K562 (cell line): ENCODE results near the gene ST6GALNAC3. TPM values are rescaled to one million over a fixed set of nuclear protein-coding genes. Genes with fewer than 3 reads are reported as not detected.

ENCODE experiments used
- ATF3 ChIP-seq, 2 experiments: fragments of 450-650 bp in 1 of 2; sonication (generic) in 1 of 2; formaldehyde crosslinking in 1 of 2; IDR thresholded peaks in 1 of 2; conservative IDR thresholded peaks in 1 of 2; 2 replicates each; pipeline versions ENCODE4 v1.6.1 to v1.8.1; 2016 to 2023; ENCODE audit warnings: mild to moderate bottlenecking in 2 of 2, moderate library complexity in 2 of 2, inconsistent platforms in 1 of 2, missing genetic modification reagents in 1 of 2
- BHLHE40 ChIP-seq: IDR thresholded peaks from 2 replicates; pipeline ENCODE4 v1.6.1; 2011; ENCODE audit warnings: low read length, improper control_type of control experiment
- ELF1 ChIP-seq: fragments of 200-800 bp; sonication (Bioruptor generic); IDR thresholded peaks from 2 replicates; pipeline ENCODE4 v1.6.1; 2016; ENCODE audit warnings: missing genetic modification characterization, missing compliant biosample characterization
- HEY1 ChIP-seq: fragments of 250-450 bp; sonication (Bioruptor Pico); IDR thresholded peaks from 2 replicates; pipeline ENCODE4 v1.5.0; 2020; ENCODE audit warnings: mild to moderate bottlenecking, moderate library complexity, borderline replicate concordance
- HNRNPLL ChIP-seq: fragments of 200-400 bp; formaldehyde crosslinking; IDR thresholded peaks from 2 replicates; pipeline ENCODE4 v1.6.1; 2017; ENCODE audit warnings: low read length, low read depth, mild to moderate bottlenecking; ENCODE audit not compliant: poor library complexity, severe bottlenecking
- NFXL1 ChIP-seq: fragments of 450-650 bp; formaldehyde crosslinking; IDR thresholded peaks from 2 replicates; pipeline ENCODE4 v1.4.0; 2021; ENCODE audit warnings: mild to moderate bottlenecking
- PHB2 ChIP-seq: fragments of 450-650 bp; IDR thresholded peaks from 2 replicates; pipeline ENCODE4 v1.6.1; 2017; ENCODE audit warnings: low read depth
- RBFOX2 ChIP-seq: fragments of 200-400 bp; formaldehyde crosslinking; IDR thresholded peaks from 2 replicates; pipeline ENCODE4 v1.6.1; 2017; ENCODE audit warnings: low read depth, mild to moderate bottlenecking, low read length, moderate library complexity
- RBM25 ChIP-seq: fragments of 200-400 bp; formaldehyde crosslinking; IDR thresholded peaks from 2 replicates; pipeline ENCODE4 v1.6.1; 2018; ENCODE audit warnings: low read length, low read depth, moderate library complexity; ENCODE audit not compliant: severe bottlenecking
- SETDB1 ChIP-seq: IDR thresholded peaks from one replicate; pipeline ENCODE4 v1.6.1; 2012; ENCODE audit warnings: low read length, control low read depth, inconsistent platforms
- SMC3 ChIP-seq: conservative IDR thresholded peaks from 2 replicates; pipeline ENCODE4 v1.6.1; 2011; ENCODE audit warnings: low read depth, low read length, improper control_type of control experiment; ENCODE audit not compliant: insufficient read depth
- STAG1 ChIP-seq: sonication (generic); formaldehyde crosslinking; IDR thresholded peaks from 2 replicates; pipeline ENCODE4 v1.5.0; 2020; ENCODE audit warnings: missing genetic modification reagents, borderline replicate concordance
- YY1 ChIP-seq, 3 experiments: IDR thresholded peaks; 2 replicates each; pipeline ENCODE4 v1.6.1; 2011; ENCODE audit warnings: low read length in 2 of 3, mild to moderate bottlenecking in 2 of 3, moderate library complexity in 2 of 3, borderline replicate concordance in 1 of 3, control low read depth in 1 of 3, low read depth in 1 of 3; ENCODE audit not compliant: insufficient read depth in 3 of 3, insufficient replicate concordance in 2 of 3, control insufficient read depth in 1 of 3, insufficient read length in 1 of 3; ENCODE audit errors: extremely low read depth in 1 of 3
- ZNF165 ChIP-seq: fragments of 250-450 bp; sonication (Bioruptor Pico); IDR thresholded peaks from 2 replicates; pipeline ENCODE4 v1.4.0; 2020; ENCODE audit warnings: borderline replicate concordance
- ZNF592 ChIP-seq: fragments of 450-650 bp; IDR thresholded peaks from 2 replicates; pipeline ENCODE4 v1.6.1; 2017; ENCODE audit warnings: antibody characterized with exemption, mild to moderate bottlenecking
- polyA plus RNA-seq, 8 experiments: library from polyadenylated mRNA; depleted of rRNA in 4 of 8; stranded (reverse) in 5 of 8; unstranded in 3 of 8; fragments of >200 nt; fragmentation: Nextera tagmentation in 2 of 8; fragmentation: Illumina TruSeq in 1 of 8; extraction: Ambion mirVana in 2 of 8; extraction: Trizol in 1 of 8; gene quantifications; 2 replicates each; pipeline versions ENCODE4 v1.2.1 to v1.2.3, GENCODE V29; 2011 to 2014; ENCODE audit warnings: inconsistent platforms in 1 of 8, missing spikeins in 1 of 8
- total RNA-seq, 7 experiments: library from RNA; depleted of rRNA in 6 of 7; stranded (reverse); fragments of >200 nt in 6 of 7; fragmentation: Illumina TruSeq in 2 of 7; extraction: Trizol in 2 of 7; gene quantifications; 2 replicates each; pipeline versions ENCODE4 v1.2.1 to v1.2.3, GENCODE V29; 2011 to 2021; ENCODE audit warnings: low replicate concordance in 1 of 7
- TF ChIP-seq, protein P1 (sequence below), 2 experiments: IDR thresholded peaks; 2 replicates each; pipeline ENCODE4 v1.6.1; 2012; ENCODE audit warnings: improper control_type of control experiment in 2 of 2, low read depth in 2 of 2, low read length in 2 of 2, borderline replicate concordance in 1 of 2
- TF ChIP-seq, protein P2 (sequence below): sonication (generic); formaldehyde crosslinking; IDR thresholded peaks from 2 replicates; pipeline ENCODE4 v1.5.0; 2020; ENCODE audit warnings: missing genetic modification reagents

The ST6GALNAC3 gene
- total and polyA plus RNA-seq, 9 of the 15 experiments (the other 6 are each of a cell fraction or from before 2014, with no cell fraction given) = 0.04 to 0.29 (median 0.18) TPM; not detected in 6

GRCh38 chr1:76154206-76154956, 79.8 kb downstream of the ST6GALNAC3 start (continued):
- TF ChIP-seq PHB2 (no peak), ZNF592 (no peak), HNRNPLL (no peak), YY1 (IDR thresholded peaks at IDR 0.05; ENCODE audit: borderline replicate concordance in 1 of 3, control insufficient read depth in 1 of 3, extremely low read depth in 1 of 3, insufficient read depth in 3 of 3, insufficient read length in 1 of 3, insufficient replicate concordance in 2 of 3, low read depth in 1 of 3, low read length in 2 of 3) (no peak), RBM25 (no peak), ELF1 (peak; percentile 85), STAG1 (CRISPR knock-in tag) (peak; percentile 45; the same call in 1 of the 2 replicates), BHLHE40 (no peak), SMC3 (peak; percentile 85), HEY1 (CRISPR knock-in tag) (no peak), NFXL1 (CRISPR knock-in tag) (no peak), ATF3 (IDR thresholded peaks at IDR 0.05) (no peak), ATF3 (CRISPR knock-in tag; conservative IDR thresholded peaks at IDR 0.05) (no peak), SETDB1 (no peak), RBFOX2 (no peak), ZNF165 (CRISPR knock-in tag) (no peak)
- TF ChIP-seq, protein P1, sequence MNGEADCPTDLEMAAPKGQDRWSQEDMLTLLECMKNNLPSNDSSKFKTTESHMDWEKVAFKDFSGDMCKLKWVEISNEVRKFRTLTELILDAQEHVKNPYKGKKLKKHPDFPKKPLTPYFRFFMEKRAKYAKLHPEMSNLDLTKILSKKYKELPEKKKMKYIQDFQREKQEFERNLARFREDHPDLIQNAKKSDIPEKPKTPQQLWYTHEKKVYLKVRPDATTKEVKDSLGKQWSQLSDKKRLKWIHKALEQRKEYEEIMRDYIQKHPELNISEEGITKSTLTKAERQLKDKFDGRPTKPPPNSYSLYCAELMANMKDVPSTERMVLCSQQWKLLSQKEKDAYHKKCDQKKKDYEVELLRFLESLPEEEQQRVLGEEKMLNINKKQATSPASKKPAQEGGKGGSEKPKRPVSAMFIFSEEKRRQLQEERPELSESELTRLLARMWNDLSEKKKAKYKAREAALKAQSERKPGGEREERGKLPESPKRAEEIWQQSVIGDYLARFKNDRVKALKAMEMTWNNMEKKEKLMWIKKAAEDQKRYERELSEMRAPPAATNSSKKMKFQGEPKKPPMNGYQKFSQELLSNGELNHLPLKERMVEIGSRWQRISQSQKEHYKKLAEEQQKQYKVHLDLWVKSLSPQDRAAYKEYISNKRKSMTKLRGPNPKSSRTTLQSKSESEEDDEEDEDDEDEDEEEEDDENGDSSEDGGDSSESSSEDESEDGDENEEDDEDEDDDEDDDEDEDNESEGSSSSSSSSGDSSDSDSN (IDR thresholded peaks at IDR 0.05; ENCODE audit: borderline replicate concordance in 1 of 2, low read depth in 2 of 2, low read length in 2 of 2) = no peak
- TF ChIP-seq, protein P2, sequence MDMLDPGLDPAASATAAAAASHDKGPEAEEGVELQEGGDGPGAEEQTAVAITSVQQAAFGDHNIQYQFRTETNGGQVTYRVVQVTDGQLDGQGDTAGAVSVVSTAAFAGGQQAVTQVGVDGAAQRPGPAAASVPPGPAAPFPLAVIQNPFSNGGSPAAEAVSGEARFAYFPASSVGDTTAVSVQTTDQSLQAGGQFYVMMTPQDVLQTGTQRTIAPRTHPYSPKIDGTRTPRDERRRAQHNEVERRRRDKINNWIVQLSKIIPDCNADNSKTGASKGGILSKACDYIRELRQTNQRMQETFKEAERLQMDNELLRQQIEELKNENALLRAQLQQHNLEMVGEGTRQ = no peak
